ENCODE results near the gene CPNE6. TPM values are rescaled to one million over a fixed set of nuclear protein-coding genes. Genes with fewer than 3 reads are reported as not detected.

Gene CPNE6
- total RNA-seq, 1 experiment from 2014 or later: not detected

GRCh38 chr14:24116128-24116814 lies 44.9 kb downstream of the CPNE6 start:
- Histone ChIP-seq H3K23ac (ENCODE audit: insufficient read length, low read depth, low read length) (no peak overlapping the region), H2BK5ac (ENCODE audit: insufficient read length, low read length) (no peak overlapping the region), H4K8ac (replicated peaks; ENCODE audit: insufficient read length, low read depth, low read length) (no peak overlapping the region), H2AFZ (ENCODE audit: low read length) (no peak overlapping the region), H4K20me1 (ENCODE audit: control insufficient read depth, insufficient read depth, insufficient read length) (no peaks in the 10 kb centered on the region), H3K4me1 (ENCODE audit: insufficient read depth, low read length) (no peaks in the 10 kb centered on the region), H3K23me2 (ENCODE audit: insufficient read length, low read depth, low read length, poor library complexity, severe bottlenecking) (peaks cover 13% of the 10 kb centered on the region), H2AK5ac (ENCODE audit: insufficient read length, low read length) (no peak overlapping the region), H3K9ac (ENCODE audit: extremely low read depth, insufficient read length, low read length) (no peak overlapping the region), H3K56ac (ENCODE audit: insufficient read length, low read depth, low read length) (no peak overlapping the region), H3K79me1 (ENCODE audit: insufficient read depth, low read depth, low read length, poor library complexity, severe bottlenecking) (no peaks in the 10 kb centered on the region), H3T11ph (ENCODE audit: low read length) (no peak overlapping the region), H3K18ac (ENCODE audit: insufficient read length, low read depth, low read length) (no peak overlapping the region), H2BK120ac (ENCODE audit: low read depth, low read length, poor library complexity, severe bottlenecking) (no peak overlapping the region), H2BK12ac (ENCODE audit: insufficient read length, low read depth, low read length) (no peak overlapping the region), H3K9me3 (ENCODE audit: control insufficient read depth, low read depth, low read length) (no peaks in the 10 kb centered on the region), H2BK20ac (ENCODE audit: low read depth, low read length, poor library complexity, severe bottlenecking) (no peak overlapping the region), H3K14ac (ENCODE audit: insufficient read depth, low read length) (no peak overlapping the region), H3K4ac (ENCODE audit: low read depth, low read length) (no peak overlapping the region), H3K4me2 (ENCODE audit: insufficient read depth, insufficient read length, low read length) (peak overlapping the region; percentile 79), H4K5ac (ENCODE audit: insufficient read length, low read depth, low read length) (no peak overlapping the region), H4K91ac (ENCODE audit: insufficient read length, low read depth, low read length) (no peak overlapping the region), H3K27ac (ENCODE audit: insufficient read length, low read depth, low read length) (no peak overlapping the region), H2BK15ac (ENCODE audit: low read depth, low read length) (no peak overlapping the region), H3K27me3 (ENCODE audit: insufficient read depth, low read length) (no peaks in the 10 kb centered on the region), H3K79me2 (ENCODE audit: insufficient read depth, low read length) (no peaks in the 10 kb centered on the region)
- peak overlapping the region; percentile 93 to 95 for H3K4me3 Mint-ChIP-seq
- H3K9me3 Mint-ChIP-seq: no peaks in the 10 kb centered on the region; a peak in 1 of 5 replicates
- no CpG with 5 or more reads among the region's 6 CpGs for WGBS (ENCODE audit: extremely low coverage, insufficient read length, low lambda C conversion rate)
- peaks cover 3% of the 10 kb centered on the region; the same call in 1 of the 2 replicates for H3K27me3 Mint-ChIP-seq (ENCODE audit: low read depth)
- TF ChIP-seq CTCF (conservative IDR thresholded peaks at IDR 0.05): no peak
- peak overlapping the region in 2 of 3 experiments; percentile 89 to 100; a peak in 2 of 7 replicates for H3K27ac Mint-ChIP-seq
- no peak for DNase-seq
- H3K36me3 Mint-ChIP-seq (ENCODE audit: insufficient read depth in 1 of 3, low read depth in 3 of 3): peaks cover 18 to 52% (median 47%) of the 10 kb centered on the region in 3 experiments; a peak in 6 of 7 replicates
- peaks cover 12 to 15% of the 10 kb centered on the region in 2 experiments for H3K4me1 Mint-ChIP-seq

Data from H9 (cell line).